HL-60/S4 treated with retinoic acid at 250 ng/mL for 4 days and 3 days (cell line): ENCODE results near the gene CLINT1.

ENCODE experiments used
- in situ Hi-C: fragments of 300-500 bp; cut with MboI; formaldehyde crosslinking; loops from 2 replicates; pipeline ENCODE4 v1.7.0; 2022; ENCODE audit warnings: low sequenced_read_pairs

The CLINT1 gene

DNA sequence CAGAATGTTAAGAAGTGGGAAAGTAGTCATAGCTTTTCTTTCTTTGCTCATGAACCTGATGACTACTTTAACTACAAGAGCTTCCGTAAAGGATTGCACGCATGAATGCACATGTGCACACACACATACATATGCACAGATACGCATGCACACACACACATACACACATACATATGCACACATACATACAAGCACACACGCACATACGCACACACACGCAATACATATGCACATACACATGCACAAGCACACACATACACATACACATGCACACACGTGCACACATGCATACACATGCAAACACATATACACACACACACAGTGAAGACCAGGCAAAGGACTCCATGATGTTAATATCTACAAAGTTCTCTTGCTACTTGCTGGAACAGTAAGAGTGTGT lies 92.5 kb downstream of the CLINT1 start:
- in situ Hi-C loops = no loop called here

DNA sequence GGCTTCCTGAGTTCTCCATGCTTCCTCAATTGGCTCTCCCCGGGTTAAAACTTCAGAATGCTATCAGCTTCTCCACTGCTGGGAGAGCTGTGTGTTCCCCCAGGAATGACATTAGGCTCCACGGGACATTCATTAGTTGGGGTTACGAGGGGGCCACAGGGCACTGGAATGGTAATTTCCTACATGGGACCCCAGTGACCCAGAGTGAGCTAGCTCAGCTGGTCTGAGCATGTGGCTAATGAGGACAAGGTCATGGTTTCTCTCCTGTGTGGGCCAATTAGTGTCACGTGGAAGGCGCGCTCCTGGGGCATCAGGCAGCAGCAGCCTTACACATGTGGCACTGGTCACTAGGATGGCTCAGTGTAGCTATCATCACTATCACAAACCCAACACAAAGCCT lies 94.4 kb downstream of the CLINT1 start:
- in situ Hi-C loops = no loop called here

DNA sequence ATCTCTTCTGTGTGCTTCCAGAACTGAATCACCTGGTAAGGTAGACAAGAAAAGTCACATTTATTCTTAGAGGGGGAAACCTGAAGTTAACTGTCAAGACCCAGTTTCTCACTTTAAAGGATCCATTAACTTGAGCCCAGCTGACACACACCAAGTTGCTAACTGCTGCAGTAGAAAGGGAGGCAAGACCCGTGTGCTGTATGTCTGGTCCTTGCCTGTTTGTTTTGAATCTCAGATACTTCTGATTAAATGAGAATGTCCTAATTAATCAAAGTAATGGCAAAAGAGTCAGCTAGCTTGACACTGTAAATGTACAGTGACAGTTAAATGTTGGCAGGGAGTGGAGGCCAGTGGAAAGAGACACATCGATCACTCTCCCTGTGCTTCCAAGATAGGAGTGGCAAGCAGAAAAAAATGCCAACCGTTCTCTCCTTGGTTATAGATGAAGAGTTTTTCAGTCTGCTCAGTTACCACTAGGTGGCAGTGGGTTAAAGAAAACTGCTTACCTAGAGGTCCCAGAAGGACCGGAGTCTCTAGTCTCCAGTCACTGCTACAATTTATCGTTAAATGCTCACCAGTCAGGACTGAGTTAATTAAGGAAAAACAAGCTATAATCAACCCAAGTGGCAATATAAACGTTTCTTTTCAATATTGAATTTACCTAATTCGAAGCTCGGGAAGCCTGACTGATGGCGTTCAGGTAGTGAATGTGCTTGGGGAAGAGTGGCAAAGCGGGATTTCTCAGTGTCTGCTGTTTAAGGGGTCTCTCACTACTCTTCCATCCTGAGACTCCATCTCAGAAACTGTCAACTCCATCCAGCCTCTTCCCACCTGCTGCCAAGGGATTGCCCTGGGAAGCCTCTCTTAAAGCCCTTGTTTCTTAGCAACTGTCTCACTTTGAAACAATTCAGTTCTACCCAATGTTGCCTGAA lies 97.0 kb downstream of the CLINT1 start:
- in situ Hi-C loops = no loop called here

DNA sequence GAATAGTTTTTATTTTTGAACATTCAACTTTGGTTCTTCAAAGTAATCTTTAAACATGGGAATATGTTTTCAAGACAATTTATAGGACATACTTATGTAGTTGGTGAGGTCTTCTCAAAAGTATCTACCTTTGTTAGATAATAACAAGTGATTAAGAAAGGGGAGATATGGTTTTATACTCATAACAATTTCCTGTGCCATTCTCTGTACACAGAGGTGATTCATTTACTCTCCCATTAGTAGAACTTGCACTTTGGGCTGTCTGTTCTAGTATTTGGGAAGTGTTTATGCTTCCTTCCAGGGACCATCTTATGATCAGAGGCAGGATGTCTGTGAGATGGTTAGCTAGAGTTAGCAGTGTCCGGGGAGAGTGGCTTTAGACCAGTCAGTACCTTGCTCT lies 100.2 kb downstream of the CLINT1 start:
- in situ Hi-C loops = no loop called here

DNA sequence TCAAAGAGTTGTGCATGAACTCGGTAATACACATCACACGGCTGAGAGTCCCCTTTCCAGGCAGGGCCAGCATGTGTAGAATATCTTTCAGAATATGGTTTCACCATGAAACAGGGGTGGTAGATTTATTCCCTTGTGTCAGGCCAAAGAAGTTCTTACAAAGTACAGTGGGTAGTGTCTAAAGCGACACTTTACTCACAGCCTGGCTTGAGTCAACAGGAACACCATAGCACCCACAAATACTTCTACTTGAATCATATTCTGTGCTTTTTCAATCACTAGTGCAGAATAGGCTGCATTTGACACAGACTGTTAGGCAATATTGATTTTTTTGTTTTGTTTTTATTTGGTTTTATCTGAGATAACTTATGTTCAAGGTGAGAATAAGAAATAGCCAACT lies 102.8 kb downstream of the CLINT1 start:
- in situ Hi-C loops = no loop called here

DNA sequence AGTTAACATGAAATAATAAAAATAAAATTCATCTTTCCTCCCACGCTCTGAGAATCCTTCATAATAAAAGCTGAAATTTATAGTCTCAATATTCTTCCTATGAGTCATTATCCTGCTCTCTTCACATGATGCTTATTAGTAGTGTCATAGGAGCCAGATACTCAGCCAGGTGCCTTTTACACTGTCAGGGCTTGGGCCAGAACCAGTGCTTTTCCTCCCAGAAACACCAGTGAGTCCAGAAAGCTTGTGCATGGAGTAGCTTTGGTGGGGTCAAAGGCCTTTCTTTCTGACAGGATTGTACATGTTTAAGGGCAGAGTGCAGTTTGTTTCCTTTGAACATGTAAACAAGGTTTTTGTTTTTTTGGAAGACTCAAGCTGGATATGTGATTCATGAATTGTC lies 108.6 kb downstream of the CLINT1 start:
- in situ Hi-C loops = no loop called here

DNA sequence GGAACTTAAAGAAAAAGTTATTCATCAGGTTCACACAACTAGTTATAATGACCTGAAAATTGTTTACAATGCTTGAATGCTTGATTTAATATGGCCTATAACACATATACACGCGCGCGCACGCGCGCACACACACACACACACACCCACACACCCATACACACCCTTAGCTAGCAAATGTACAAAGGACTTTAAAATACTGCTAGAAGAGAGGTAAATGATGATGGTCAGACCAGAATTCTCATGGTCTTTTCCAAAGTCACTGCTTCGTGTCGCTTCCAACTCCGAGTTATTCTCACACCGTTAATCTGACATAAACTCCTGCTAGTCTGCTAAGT lies 109.5 kb downstream of the CLINT1 start:
- in situ Hi-C loops = no loop called here

DNA sequence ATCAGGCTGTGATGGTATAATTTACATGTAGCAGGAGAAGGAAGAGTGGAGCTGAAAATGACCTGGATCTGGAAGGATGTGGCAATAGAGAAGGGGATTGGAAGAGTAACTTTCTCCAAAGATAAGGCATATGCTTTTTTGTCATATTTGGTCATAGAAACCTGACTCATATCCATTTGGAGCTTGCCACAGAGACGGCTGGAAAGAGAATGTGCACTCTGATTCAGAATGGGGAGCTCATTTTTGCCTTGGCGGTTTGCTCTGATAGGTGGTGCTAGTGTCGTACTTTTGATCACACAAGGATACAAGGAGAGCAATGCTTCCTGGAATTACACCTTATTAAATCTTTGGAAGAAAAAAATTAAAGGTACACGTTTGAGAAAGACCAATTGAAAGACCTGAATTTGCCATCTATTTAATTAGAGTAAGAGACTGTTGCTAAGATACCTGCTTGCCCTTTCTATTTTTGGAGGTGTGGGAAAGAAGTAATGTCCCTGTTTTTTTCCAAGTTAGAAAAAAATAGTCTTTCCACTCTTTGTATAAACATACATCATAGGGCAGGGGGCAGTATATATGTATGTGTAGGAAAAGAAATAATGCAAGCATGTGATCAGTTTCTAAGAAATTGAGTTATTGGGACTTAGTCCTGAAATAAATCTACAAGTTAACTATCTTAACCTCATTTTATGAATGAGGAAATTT lies 110.0 kb downstream of the CLINT1 start:
- in situ Hi-C loops = no loop called here

DNA sequence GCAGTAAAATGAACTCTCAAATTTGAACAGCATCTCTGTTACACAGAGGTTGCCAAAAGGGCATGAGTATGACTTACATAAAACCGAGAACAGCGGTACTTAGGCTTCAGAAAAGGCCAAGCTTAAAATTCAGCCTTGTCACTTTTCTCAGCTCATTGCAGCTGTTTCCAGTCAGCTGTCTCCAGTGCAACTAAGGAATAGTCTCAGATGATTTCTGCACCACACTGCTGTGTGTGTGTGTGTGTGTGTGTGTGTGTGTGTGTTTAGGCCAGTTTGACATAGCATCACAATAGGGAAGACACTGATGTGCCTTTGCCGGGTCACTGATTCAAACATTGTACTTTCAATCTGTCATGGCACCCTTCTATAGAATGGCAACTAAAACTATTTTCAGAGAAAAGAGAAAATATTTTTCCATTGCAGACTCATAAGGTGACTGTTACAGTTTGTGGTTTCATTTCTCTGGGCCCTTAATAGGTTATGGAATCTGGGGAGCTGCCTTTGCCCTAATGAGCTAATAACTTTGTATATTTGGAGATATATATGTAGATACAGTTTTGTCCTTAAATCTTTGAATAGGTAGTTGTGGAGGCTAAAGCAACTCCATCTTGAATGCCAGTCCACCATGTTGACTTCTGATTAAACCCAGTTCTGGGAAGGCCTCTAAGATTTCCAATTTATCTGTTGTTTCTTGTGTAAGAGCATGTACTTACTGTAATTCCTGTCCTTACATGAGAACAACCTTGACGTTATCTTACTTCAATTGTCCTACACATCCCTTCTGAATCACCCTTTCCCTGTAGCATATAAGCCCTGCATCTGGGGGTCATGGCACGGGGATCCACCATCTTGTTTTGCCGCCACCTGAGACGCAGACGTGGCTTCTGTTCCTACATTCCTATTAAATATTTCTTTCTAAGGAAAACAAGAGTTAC lies 110.9 kb downstream of the CLINT1 start:
- in situ Hi-C loops = no loop called here

DNA sequence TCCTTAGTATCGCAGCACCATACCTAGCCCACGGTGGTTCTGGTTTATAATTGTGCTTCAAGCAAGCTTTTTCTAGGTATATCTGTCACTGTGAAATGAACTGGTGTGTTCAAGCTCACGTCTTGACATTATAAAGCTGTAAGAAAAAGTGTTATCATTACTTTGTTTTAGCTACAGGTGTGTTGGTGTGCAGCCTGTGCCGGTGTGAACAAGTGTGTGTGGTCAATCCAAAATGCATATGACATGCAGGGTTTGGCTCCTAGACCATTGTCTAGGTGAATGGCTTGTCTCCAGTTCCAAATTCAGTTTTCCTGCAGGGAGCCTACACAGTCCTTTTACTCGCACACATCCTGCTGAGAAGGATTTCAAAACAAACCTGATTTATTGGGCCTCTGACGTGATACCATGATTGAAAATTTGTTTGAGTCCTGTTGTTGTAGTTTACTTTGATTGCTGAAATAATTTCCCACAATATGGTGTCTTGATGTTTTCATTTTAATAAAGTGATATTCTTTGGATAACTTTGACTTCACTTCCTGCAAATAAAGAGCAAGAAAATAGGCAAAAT lies 111.7 kb downstream of the CLINT1 start:
- in situ Hi-C loops = no loop called here

DNA sequence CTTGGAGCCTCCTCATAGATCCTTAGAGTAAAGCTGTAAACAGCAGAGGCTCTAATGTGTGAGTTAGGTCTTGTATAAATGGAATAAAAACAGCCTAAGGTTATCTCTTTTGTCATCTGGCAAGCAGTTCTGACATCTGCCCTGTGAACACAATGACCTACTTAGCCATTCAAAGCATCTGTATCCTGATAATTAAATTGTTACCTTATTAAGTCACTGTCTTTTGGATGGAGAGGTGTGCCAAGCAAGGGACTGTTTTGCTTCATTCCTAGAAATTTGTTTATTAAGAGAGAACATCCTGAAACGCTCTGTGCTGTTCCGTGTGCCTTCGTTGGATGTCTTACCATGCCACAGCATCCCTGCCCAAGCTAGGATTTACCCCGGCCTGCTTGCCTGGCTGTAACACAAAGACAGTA lies 113.9 kb downstream of the CLINT1 start:
- in situ Hi-C loops = no loop called here

DNA sequence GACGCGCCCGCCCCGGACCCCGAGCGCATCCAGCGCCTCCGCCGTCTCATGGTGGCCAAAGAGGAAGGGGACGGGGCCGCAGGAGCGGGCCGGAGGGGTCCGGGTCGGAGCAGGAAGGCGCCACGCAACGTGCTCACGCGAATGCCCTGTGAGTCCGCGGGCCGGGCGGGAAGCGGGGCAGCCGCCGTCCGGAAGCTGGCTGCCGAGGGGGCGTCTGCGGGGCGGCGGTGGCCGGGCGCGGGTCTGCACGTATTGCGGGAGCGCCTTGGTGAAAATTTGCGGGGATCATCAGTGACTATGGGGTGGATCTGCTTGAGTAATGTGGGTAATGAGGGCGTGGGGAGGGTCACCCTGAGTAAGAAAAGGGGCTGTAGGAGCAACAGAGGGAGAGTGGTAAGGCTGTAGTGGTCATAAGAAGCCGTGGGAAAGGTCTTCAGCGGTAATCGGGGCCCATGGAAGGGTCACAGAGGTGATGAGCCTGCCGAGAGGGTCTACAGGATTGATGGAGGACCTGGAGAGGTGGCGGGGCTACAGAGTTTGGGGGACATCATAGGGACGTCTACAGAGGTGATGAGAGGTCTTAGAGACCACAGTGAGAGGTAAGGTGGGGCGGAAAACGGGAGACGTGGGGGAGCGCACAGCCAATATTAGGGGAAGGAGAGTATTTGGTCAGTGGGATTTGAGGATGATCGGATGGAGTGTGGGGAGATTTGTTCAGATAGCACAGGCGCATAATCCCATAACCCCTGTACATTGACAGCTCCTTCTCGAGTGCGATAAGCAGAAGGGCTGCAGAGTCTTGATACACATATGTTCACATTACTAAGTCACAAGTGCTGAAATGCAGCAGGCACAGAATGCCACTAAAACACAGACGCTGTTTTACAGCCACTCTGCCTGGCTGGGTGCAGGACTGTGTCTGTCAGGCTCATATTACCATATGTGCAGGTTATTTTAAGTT lies 114.6 kb downstream of the CLINT1 start:
- in situ Hi-C loops = no loop called here

DNA sequence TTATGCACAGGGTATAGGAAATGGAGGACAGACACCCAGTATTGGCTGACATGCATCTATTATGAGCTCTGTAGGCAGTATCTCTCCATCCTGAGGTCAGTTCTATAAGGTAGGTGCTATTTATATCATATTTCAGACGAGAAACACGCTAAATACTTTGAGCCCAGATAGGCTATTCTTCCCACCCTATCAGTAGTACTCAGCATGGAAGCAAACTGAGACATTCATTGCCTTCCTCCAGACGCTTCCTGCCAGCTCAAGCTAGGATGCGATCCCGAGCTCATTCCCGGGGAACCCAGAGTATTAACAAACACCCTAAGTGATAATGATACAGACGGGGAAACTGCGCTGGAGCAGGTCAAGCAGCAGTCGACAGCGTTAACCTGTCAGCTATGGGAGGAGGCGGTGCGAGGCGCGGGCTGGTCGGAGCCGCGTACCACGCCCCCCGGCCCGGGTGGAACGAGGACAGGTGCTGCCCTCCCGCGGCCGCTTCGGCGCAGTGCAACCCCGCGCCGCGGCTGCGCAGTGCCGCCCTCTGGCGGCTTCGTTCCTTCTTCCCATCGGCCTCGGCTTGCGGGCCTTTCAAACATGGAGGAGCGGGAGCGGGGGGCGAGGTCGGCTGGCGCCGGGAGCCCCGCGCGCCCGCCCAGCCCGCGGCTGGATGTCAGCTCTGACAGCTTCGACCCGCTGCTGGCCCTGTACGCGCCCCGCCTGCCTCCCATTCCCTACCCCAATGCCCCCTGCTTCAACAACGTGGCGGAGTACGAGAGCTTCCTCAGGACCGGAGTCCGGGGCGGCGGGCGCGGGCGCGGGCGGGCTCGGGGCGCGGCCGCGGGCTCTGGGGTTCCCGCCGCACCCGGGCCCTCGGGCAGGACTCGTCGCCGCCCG lies 115.5 kb downstream of the CLINT1 start, which contains the start of gene LSM11:
Gene LSM11 (plus strand): TSS at position 550 of the 888 bp plus-strand sequence. CDS start 39 bp downstream, at position 589.
- in situ Hi-C loops = no loop called here

DNA sequence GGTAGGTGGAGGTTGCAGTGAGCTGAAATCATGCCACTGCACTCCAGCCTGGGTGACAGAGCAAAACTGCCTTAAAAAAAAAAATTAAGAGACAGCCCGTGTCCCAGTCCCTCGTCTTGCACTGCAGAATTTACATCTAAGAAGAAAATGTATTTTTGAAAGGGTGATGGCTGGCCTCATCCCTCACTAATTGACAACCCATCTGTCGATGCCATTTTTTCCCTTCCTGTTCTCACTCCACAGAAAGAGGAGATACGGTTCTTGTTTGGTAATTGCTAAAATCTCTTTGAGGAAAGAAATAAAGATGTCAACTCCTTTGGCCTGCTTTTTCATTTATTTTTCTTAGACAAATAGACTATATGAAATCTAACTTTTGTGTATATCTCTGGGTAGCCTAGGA lies 117.8 kb downstream of the CLINT1 start:
- in situ Hi-C loops = no loop called here

DNA sequence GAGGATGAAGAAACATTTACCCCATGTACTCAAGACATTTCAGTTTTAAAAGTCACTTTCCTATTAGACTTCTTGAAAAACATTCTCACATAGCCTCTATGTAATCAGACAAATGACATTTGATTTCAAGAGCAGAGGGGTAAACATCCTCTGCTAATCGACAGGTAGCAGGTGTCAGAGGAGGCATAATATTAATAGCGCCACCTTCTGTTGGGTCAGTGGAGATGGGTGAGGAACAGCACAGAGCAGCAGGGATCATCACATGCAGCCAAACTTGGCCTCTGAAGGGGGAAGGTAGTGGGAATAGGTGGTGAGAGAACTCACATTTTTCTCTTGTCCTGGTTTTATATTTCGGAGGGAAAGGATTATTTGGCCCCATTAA lies 118.7 kb downstream of the CLINT1 start:
- in situ Hi-C loops = no loop called here

DNA sequence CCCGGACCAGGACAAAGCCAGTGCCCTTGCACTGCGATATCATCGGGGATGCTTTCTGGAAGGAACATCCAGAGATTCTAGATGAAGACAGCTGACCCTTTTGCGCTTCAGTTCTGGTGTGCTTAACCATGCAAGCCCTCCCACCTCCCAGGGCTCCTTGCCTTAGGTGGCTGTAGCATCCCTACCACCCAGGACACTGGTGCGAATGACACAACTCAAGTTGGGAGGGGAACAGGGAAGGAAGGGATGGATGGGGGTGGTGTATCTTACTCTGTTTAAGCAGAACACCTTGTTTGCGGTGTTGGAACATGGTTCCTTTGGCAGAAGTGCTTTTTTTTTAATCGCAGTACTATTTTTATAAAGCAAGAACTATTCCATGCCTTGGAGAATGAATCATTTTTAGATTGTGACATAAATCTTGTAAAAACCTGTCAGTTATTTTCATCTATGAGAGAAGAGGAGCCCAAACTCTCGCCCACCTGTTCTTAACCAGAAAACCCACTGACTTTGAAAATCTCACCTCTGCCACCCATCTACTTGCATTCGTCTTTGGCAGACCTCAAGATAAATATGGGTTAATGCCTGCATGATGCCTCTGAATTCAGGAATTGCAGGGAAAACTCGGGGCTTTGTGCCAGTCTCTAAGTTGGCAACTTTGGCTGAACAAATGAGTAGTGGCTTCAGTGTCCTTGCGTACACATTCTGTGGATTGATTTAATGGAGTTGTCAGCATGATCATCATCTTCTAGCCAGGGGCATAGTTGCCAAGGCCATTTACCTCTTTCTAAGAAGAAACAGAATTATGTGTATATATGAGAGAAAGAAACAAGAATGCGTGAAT lies 119.3 kb downstream of the CLINT1 start:
- in situ Hi-C loops = no loop called here

DNA sequence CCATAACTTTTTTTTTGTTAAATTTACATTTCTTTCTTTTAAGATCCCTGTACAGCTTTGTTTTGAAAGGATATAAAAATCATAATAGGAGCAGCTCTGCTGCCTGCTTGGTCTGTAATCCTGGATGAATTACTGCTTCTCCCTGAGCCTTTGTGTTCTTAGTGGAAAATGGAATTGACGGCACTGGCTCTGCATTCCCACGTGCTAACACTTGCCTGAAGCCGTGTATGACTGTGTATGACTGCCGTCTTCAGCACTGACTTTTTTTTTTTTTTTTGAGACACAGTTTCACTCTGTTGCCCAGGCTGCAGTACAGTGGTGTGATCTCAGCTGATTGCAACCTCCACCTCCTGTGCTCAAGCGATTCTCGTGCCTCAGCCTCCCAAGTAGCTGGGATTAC lies 123.0 kb downstream of the CLINT1 start:
- in situ Hi-C loops = no loop called here
